Colonic mucosa (tissue), 4 donors: ENCODE results near the gene PTMS. TPM values are rescaled to one million over a fixed set of nuclear protein-coding genes. Genes with fewer than 3 reads are reported as not detected.

Experiments used
- DNase-seq: peaks from one replicate; pipeline ENCODE4 v3.0.0-alpha.2; 2020
- H3K27ac ChIP-seq: fragments of 200-600 bp; one replicate; pipeline ENCODE4 v1.8.0; 2021
- H3K27me3 ChIP-seq: fragments of 200-600 bp; one replicate; pipeline ENCODE4 v1.8.0; 2021
- H3K36me3 ChIP-seq: fragments of 200-600 bp; one replicate; pipeline ENCODE4 v1.8.0; 2021
- H3K4me1 ChIP-seq: fragments of 200-600 bp; one replicate; pipeline ENCODE4 v1.8.0; 2021; ENCODE audit warnings: mild to moderate bottlenecking
- H3K4me3 ChIP-seq: fragments of 200-600 bp; one replicate; pipeline ENCODE4 v1.8.0; 2021
- H3K9ac ChIP-seq, 2 donors: one replicate each; pipeline ENCODE4 v1.7.0; 2013; ENCODE audit warnings: control low read depth in 2 of 2, low read depth in 2 of 2, low read length in 2 of 2
- H3K9me3 ChIP-seq: fragments of 200-600 bp; one replicate; pipeline ENCODE4 v1.8.0; 2021
- CTCF ChIP-seq: fragments of 200-600 bp; IDR thresholded peaks from one replicate; pipeline ENCODE4 v1.8.0; 2022; ENCODE audit warnings: antibody characterized with exemption, mild to moderate bottlenecking
- intact Hi-C: fragments of 100-400 bp; cut with DNase I; formaldehyde crosslinking; loops from one replicate; pipeline ENCODE4 v1.14.1; 2022
- total RNA-seq, 2 donors: library from RNA; stranded (reverse); fragmentation: NEBNext Ultra II Directional in 1 of 2; extraction: Animal tissue kit (Norgen Biotek cat#: 25700) in 1 of 2; gene quantifications; one replicate each; pipeline ENCODE4 v1.2.1, GENCODE V29; 2021
- donor health status: healthy.
- donor health status: DM: no; HTN: no; CAD: no.
- donor health status: DM: no; HTN: no; CAD: no.

The PTMS gene
- total RNA-seq, 2 donors from 2014 or later: 169 to 182 TPM

- peak overlapping the region in 1 of 2 donors; percentile 7 for H3K9ac ChIP-seq
- peaks cover 15% of the 10 kb centered on the region for H3K4me1 ChIP-seq
- no peaks in the 10 kb centered on the region for H3K9me3 ChIP-seq
- H3K36me3 ChIP-seq: no peaks in the 10 kb centered on the region
- intact Hi-C loops: no loop called here
- TF ChIP-seq CTCF: no peak
- H3K27me3 ChIP-seq: no peaks in the 10 kb centered on the region
- DNase-seq: no peak
- no peak overlapping the region for H3K4me3 ChIP-seq
- H3K27ac ChIP-seq: peak overlapping the region; percentile 83
Measured at GRCh38 chr12:6763380-6763779, 2.8 kb upstream of the PTMS start.

DNA sequence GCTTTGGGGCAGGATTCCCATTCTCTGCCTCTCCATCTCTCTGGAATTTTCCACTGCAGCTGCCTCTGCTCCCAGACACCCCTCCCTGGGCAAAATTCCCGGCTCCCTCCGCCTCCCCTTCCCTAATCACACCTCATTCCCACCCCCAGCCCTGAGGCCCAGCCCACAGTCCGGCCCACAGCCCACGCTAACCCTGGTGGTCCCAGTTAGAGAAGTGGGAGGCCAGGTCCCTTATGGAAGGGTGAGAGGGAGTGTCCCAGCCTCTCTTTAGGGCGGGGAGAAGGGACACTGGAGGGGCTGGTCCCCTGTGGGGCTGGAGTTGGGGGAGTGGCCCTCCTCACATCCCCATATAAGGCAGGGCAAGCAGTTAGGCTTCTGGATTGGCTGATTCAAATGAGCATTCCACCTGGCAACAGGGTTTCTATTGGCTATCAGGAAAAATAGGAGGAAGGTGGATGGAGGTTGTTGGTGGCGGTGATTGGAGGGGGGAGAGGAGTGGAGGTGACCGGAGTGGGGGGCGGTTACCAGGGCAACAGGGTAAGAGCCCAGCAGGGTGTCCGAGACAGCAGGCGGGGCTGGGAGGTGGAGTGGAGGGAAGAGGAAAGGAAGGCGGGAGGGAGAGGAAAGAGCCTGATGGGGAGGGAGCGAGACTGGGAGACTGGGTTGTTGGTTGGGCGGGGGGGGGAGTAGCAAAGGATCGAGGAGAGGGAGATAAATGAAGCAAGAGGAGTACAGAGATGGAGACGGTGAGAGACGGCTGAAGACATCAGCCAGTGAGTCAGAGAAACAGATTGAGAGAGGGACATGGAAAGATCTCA is 1.9 kb upstream of the PTMS start:
- Histone ChIP-seq H3K4me1 (peaks cover 15% of the 10 kb centered on the region), H3K36me3 (no peaks in the 10 kb centered on the region), H3K27ac (peak overlapping the region; percentile 83), H3K9ac (peak overlapping the region in 1 of 2 donors; percentile 7), H3K4me3 (no peak overlapping the region), H3K27me3 (no peaks in the 10 kb centered on the region), H3K9me3 (no peaks in the 10 kb centered on the region)
- DNase-seq: peak; percentile 91
- intact Hi-C loops: no loop called here
- TF ChIP-seq CTCF: no peak

- DNase-seq: no peak
- Histone ChIP-seq H3K27me3 (no peaks in the 10 kb centered on the region), H3K9ac (peak overlapping the region; percentile 67 to 82), H3K4me1 (peaks cover 15% of the 10 kb centered on the region), H3K36me3 (no peaks in the 10 kb centered on the region), H3K4me3 (peak overlapping the region; percentile 60), H3K27ac (peak overlapping the region; percentile 83), H3K9me3 (no peaks in the 10 kb centered on the region)
- intact Hi-C loops: no loop called here
- TF ChIP-seq CTCF: no peak
Measured at GRCh38 chr12:6765048-6765633, 1.0 kb upstream of the PTMS start.

DNA sequence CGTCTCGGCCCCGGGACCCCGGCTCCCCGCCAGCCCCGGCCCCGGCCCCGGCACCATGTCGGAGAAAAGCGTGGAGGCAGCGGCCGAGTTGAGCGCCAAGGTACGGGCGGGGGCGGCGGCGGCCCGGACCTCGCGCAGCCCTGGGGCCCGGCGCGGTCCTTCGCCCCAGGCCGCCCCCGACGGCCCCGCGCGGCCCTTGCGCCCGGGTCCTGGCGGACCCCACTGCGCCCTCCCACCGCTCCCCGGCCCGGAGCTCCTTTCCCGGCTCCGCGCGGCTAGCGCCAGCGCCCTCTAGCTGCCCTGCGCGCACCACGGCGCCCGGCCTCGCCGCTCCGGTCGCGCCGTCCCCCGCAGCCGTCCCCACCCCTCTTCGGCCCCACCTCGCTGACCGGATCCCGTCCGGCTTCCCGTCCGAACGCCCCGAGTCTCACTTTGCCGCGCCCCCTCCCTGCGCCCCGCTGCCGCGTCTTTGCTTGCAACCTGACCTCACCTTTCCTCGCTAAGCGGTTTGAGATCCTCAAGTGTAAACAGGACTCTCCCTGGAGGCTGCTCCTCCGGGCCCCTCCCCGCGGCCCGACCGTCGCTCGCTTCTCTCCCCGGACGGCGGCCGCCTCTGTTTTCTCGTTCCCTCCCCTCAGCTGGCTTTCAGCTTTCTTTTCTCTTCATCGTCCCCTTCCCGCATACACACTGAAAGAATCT is 637 bp downstream of the PTMS start:
- peak; percentile 42 for TF ChIP-seq CTCF
- no peaks in the 10 kb centered on the region for H3K36me3 ChIP-seq
- H3K9me3 ChIP-seq: no peaks in the 10 kb centered on the region
- no peaks in the 10 kb centered on the region for H3K27me3 ChIP-seq
- peak overlapping the region; percentile 79 to 82 for H3K9ac ChIP-seq
- peak overlapping the region; percentile 60 for H3K4me3 ChIP-seq
- H3K4me1 ChIP-seq: peaks cover 15% of the 10 kb centered on the region
- DNase-seq: peak; percentile 85
- H3K27ac ChIP-seq: peak overlapping the region; percentile 83
- intact Hi-C loops: no loop called here
